ENCODE data around the gene RAMP1.

Gene RAMP1

GRCh38 chr2:237895544-237896506 is 36.4 kb downstream of the RAMP1 start:
- no peaks in the 10 kb centered on the region for H3K79me2 ChIP-seq (ENCODE audit: insufficient read depth, low read length)
- H3K9me3 ChIP-seq (ENCODE audit: insufficient read depth, low read depth, low read length) = no peaks in the 10 kb centered on the region
- H3K9me2 ChIP-seq (replicated peaks; ENCODE audit: low read depth, low read length) = no peaks in the 10 kb centered on the region
- H3F3A ChIP-seq (ENCODE audit: low read depth) = no peaks in the 10 kb centered on the region; the same call in 1 of the 2 replicates
- no peak overlapping the region for H3K4me2 ChIP-seq (ENCODE audit: low read depth, low read length, poor library complexity, severe bottlenecking)
- no peak overlapping the region for H3K4me3 ChIP-seq (ENCODE audit: low read length, poor library complexity, severe bottlenecking)
- TF ChIP-seq CTCF (conservative IDR thresholded peaks at IDR 0.05; ENCODE audit: low read length) = no peak
- no peak for TF ChIP-seq EZH2phosphoT487 (IDR thresholded peaks at IDR 0.05; ENCODE audit: borderline replicate concordance)
- no peaks in the 10 kb centered on the region for H3K27me3 ChIP-seq (ENCODE audit: insufficient read depth, low read length, poor library complexity, severe bottlenecking)
- no peaks in the 10 kb centered on the region for H4K20me1 ChIP-seq (ENCODE audit: insufficient read depth, low read length, poor library complexity, severe bottlenecking)
- H3K36me3 ChIP-seq (ENCODE audit: insufficient read depth, low read length) = no peaks in the 10 kb centered on the region
- H3K9ac ChIP-seq (ENCODE audit: low read depth, low read length, poor library complexity, severe bottlenecking) = no peak overlapping the region
- 0 out of 2 replicates have a peak overlapping the region, but pooled peaks have one; percentile 42 for H2AFZ ChIP-seq (ENCODE audit: low read length)
- peaks cover 31% of the 10 kb centered on the region for H3K4me1 ChIP-seq (ENCODE audit: insufficient read depth, low read length, poor library complexity, severe bottlenecking)

GRCh38 chr2:237896507-237896892 is 37.1 kb downstream of the RAMP1 start:
- Histone ChIP-seq H4K20me1 (ENCODE audit: insufficient read depth, low read length, poor library complexity, severe bottlenecking) (no peaks in the 10 kb centered on the region), H3K9ac (ENCODE audit: low read depth, low read length, poor library complexity, severe bottlenecking) (no peak overlapping the region), H3F3A (ENCODE audit: low read depth) (no peaks in the 10 kb centered on the region; the same call in 1 of the 2 replicates), H3K36me3 (ENCODE audit: insufficient read depth, low read length) (no peaks in the 10 kb centered on the region), H3K79me2 (ENCODE audit: insufficient read depth, low read length) (no peaks in the 10 kb centered on the region), H2AFZ (ENCODE audit: low read length) (0 out of 2 replicates have a peak overlapping the region, but pooled peaks have one; percentile 42), H3K4me3 (ENCODE audit: low read length, poor library complexity, severe bottlenecking) (no peak overlapping the region), H3K27me3 (ENCODE audit: insufficient read depth, low read length, poor library complexity, severe bottlenecking) (no peaks in the 10 kb centered on the region), H3K9me2 (replicated peaks; ENCODE audit: low read depth, low read length) (no peaks in the 10 kb centered on the region), H3K9me3 (ENCODE audit: insufficient read depth, low read depth, low read length) (no peaks in the 10 kb centered on the region), H3K4me1 (ENCODE audit: insufficient read depth, low read length, poor library complexity, severe bottlenecking) (peaks cover 31% of the 10 kb centered on the region), H3K4me2 (ENCODE audit: low read depth, low read length, poor library complexity, severe bottlenecking) (no peak overlapping the region)
- TF ChIP-seq CTCF (conservative IDR thresholded peaks at IDR 0.05; ENCODE audit: low read length) = no peak
- TF ChIP-seq EZH2phosphoT487 (IDR thresholded peaks at IDR 0.05; ENCODE audit: borderline replicate concordance) = no peak

GRCh38 chr2:237896956-237897355 is 37.5 kb downstream of the RAMP1 start:
- no peak overlapping the region for H3K4me3 ChIP-seq (ENCODE audit: low read length, poor library complexity, severe bottlenecking)
- no peak overlapping the region for H3K4me2 ChIP-seq (ENCODE audit: low read depth, low read length, poor library complexity, severe bottlenecking)
- H3K4me1 ChIP-seq (ENCODE audit: insufficient read depth, low read length, poor library complexity, severe bottlenecking) = peaks cover 28% of the 10 kb centered on the region
- no peaks in the 10 kb centered on the region for H3K9me2 ChIP-seq (replicated peaks; ENCODE audit: low read depth, low read length)
- TF ChIP-seq EZH2phosphoT487 (IDR thresholded peaks at IDR 0.05; ENCODE audit: borderline replicate concordance) (no peak), CTCF (conservative IDR thresholded peaks at IDR 0.05; ENCODE audit: low read length) (no peak)
- H3K36me3 ChIP-seq (ENCODE audit: insufficient read depth, low read length) = no peaks in the 10 kb centered on the region
- H4K20me1 ChIP-seq (ENCODE audit: insufficient read depth, low read length, poor library complexity, severe bottlenecking) = no peaks in the 10 kb centered on the region
- no peak overlapping the region for H3K9ac ChIP-seq (ENCODE audit: low read depth, low read length, poor library complexity, severe bottlenecking)
- H3K27me3 ChIP-seq (ENCODE audit: insufficient read depth, low read length, poor library complexity, severe bottlenecking) = no peaks in the 10 kb centered on the region
- no peak overlapping the region for H2AFZ ChIP-seq (ENCODE audit: low read length)
- no peaks in the 10 kb centered on the region; the same call in 1 of the 2 replicates for H3F3A ChIP-seq (ENCODE audit: low read depth)
- H3K9me3 ChIP-seq (ENCODE audit: insufficient read depth, low read depth, low read length) = no peaks in the 10 kb centered on the region
- H3K79me2 ChIP-seq (ENCODE audit: insufficient read depth, low read length) = no peaks in the 10 kb centered on the region
